Panc1 (cell line): ENCODE measurements around the gene ZFAND6. TPM values are rescaled to one million over a fixed set of nuclear protein-coding genes. Genes with fewer than 3 reads are reported as not detected.

Experiments
- ATAC-seq: fragments of 200-7000 bp; cut with Tn5 transposase; 2 replicates; pipeline ENCODE4 v1.9.1; 2020; ENCODE audit warnings: mild to moderate bottlenecking, moderate library complexity
- BruUV-seq: library from RNA; stranded (reverse); fragments of 400-500 nt; replicated peaks from 2 replicates; lab custom pipeline; 2021; lab: Mats Ljungman, UMichigan
- CTCF ChIA-PET: fragments of 300-600 bp; sonication (Branson Sonifier 250); formaldehyde crosslinking; loops from one replicate; lab custom pipeline; 2022; ENCODE audit warnings: antibody characterized with exemption; lab: Charles Lee
- POLR2A ChIA-PET: fragments of 300-600 bp; sonication (Branson Sonifier 250); formaldehyde crosslinking; loops from one replicate; lab custom pipeline; 2022; ENCODE audit warnings: antibody characterized with exemption; lab: Charles Lee
- DNase-seq: peaks from one replicate; pipeline ENCODE4 v3.0.0-alpha.2; 2010; ENCODE audit warnings: low read depth, low spot score
- H3K27ac ChIP-seq: 2 replicates; pipeline ENCODE4 v1.5.1; 2011; ENCODE audit warnings: mild to moderate bottlenecking, low read length, inconsistent platforms
- H3K27me3 ChIP-seq: fragments of 200-500 bp; sonication (Bioruptor generic); 2 replicates; pipeline ENCODE4 v1.6.0; 2014; ENCODE audit warnings: low read length, inconsistent platforms; ENCODE audit not compliant: control insufficient read depth, insufficient read depth
- H3K36me3 ChIP-seq: fragments of 200-500 bp; sonication (Bioruptor generic); 2 replicates; pipeline ENCODE4 v1.5.1; 2014; ENCODE audit warnings: inconsistent platforms, mild to moderate bottlenecking, low read length, moderate library complexity; ENCODE audit not compliant: control insufficient read depth, insufficient read depth
- H3K4me1 ChIP-seq: 2 replicates; pipeline ENCODE4 v1.5.1; 2011; ENCODE audit warnings: inconsistent platforms, mild to moderate bottlenecking, low read length, moderate library complexity; ENCODE audit not compliant: control insufficient read depth, insufficient read depth
- H3K4me3 ChIP-seq, 2 experiments: 2 replicates each; pipeline ENCODE4 v1.5.1; 2011 to 2012; ENCODE audit warnings: low read depth in 2 of 2, low read length in 2 of 2, mild to moderate bottlenecking in 2 of 2, inconsistent platforms in 1 of 2, moderate library complexity in 1 of 2
- H3K9me3 ChIP-seq: fragments of 200-500 bp; sonication (Bioruptor generic); 2 replicates; pipeline ENCODE4 v1.5.1; 2014; ENCODE audit warnings: low read depth, mild to moderate bottlenecking, inconsistent platforms, low read length, moderate library complexity; ENCODE audit not compliant: control insufficient read depth, insufficient read depth
- CTCF ChIP-seq: fragments of 450-650 bp; IDR thresholded peaks from 2 replicates; pipeline ENCODE4 v1.5.1; 2017; ENCODE audit warnings: mild to moderate bottlenecking
- POLR2AphosphoS5 ChIP-seq: IDR thresholded peaks from 2 replicates; pipeline ENCODE4 v1.6.1; 2012; ENCODE audit warnings: mild to moderate bottlenecking, low read depth, low read length, moderate library complexity
- REST ChIP-seq, 2 experiments: IDR thresholded peaks; 2 replicates each; pipeline ENCODE4 v1.6.1; 2011 to 2012; ENCODE audit warnings: low read depth in 2 of 2, control low read depth in 1 of 2, low read length in 1 of 2, mild to moderate bottlenecking in 1 of 2, moderate library complexity in 1 of 2; ENCODE audit not compliant: insufficient read depth in 1 of 2
- SIN3A ChIP-seq: IDR thresholded peaks from 2 replicates; pipeline ENCODE4 v1.6.1; 2012; ENCODE audit warnings: low read depth, mild to moderate bottlenecking, low read length, moderate library complexity, borderline replicate concordance; ENCODE audit not compliant: insufficient read depth
- TCF7L2 ChIP-seq: IDR thresholded peaks from 2 replicates; pipeline ENCODE4 v1.6.1; 2011; ENCODE audit warnings: mild to moderate bottlenecking, low read depth, low read length, inconsistent platforms
- in situ Hi-C: cut with HindIII; loops from 2 replicates; pipeline ENCODE4 v1.10.0; 2016; ENCODE audit warnings: low sequenced_read_pairs, low pct_unique_long_range_greater_than_20kb
- intact Hi-C: fragments of 100-400 bp; cut with micrococcal nuclease; formaldehyde crosslinking; loops from one replicate; pipeline ENCODE4 v1.10.0; 2022; ENCODE audit not compliant: unreplicated experiment
- total RNA-seq: library from RNA; stranded (reverse); gene quantifications from one replicate; pipeline ENCODE4 v1.2.1, GENCODE V29; 2021; ENCODE audit not compliant: unreplicated experiment

The ZFAND6 gene
- total RNA-seq, 1 experiment from 2014 or later = 73.0 TPM

- Histone ChIP-seq H3K27ac (no peak overlapping the region), H3K4me1 (no peaks in the 10 kb centered on the region), H3K4me3 (no peak overlapping the region), H3K36me3 (peaks cover 12% of the 10 kb centered on the region; the same call in 1 of the 2 replicates), H3K9me3 (no peaks in the 10 kb centered on the region), H3K27me3 (no peaks in the 10 kb centered on the region)
- in situ Hi-C loops (no loop called here), intact Hi-C loops (no loop called here)
- ChIA-PET POLR2A (interaction anchor here (0.6 to 0.7 kb wide), 3 partner anchors 12 to 129 kb away, joined by 3 to 6 read pairs (median 4); no protein-coding TSS in a partner anchor), CTCF (no interaction called here)
- no peak for ATAC-seq
- TF ChIP-seq TCF7L2 (no peak), REST (IDR thresholded peaks at IDR 0.05; ENCODE audit: insufficient read depth in 1 of 2, low read depth in 2 of 2, low read length in 1 of 2) (no peak), POLR2AphosphoS5 (no peak), CTCF (no peak), SIN3A (no peak)
- BruUV-seq = no TSS peak
- no peak for DNase-seq
These were observed 77.4 kb downstream of the ZFAND6 start for GRCh38 chr15:80136854-80137253.

- DNase-seq (no peak), ATAC-seq (no peak)
- no peaks in the 10 kb centered on the region for H3K27me3 ChIP-seq
- H3K27ac ChIP-seq = no peak overlapping the region
- in situ Hi-C loops (no loop called here), intact Hi-C loops (no loop called here)
- POLR2A ChIA-PET = no interaction called here
- BruUV-seq = no TSS peak
- H3K4me1 ChIP-seq = no peaks in the 10 kb centered on the region
- no peaks in the 10 kb centered on the region for H3K9me3 ChIP-seq
- TF ChIP-seq SIN3A (no peak), TCF7L2 (no peak), CTCF (no peak), POLR2AphosphoS5 (no peak), REST (IDR thresholded peaks at IDR 0.05; ENCODE audit: insufficient read depth in 1 of 2, low read depth in 2 of 2, low read length in 1 of 2) (no peak)
- CTCF ChIA-PET = no interaction called here
- no peak overlapping the region for H3K4me3 ChIP-seq
- peaks cover 12% of the 10 kb centered on the region; the same call in 1 of the 2 replicates for H3K36me3 ChIP-seq
These were observed 79.5 kb downstream of the ZFAND6 start for GRCh38 chr15:80138961-80139360.
